Neural cell (in vitro differentiated cells): Measurements from ENCODE around the gene ZNF23. TPM values are rescaled to one million over a fixed set of nuclear protein-coding genes. Genes with fewer than 3 reads are reported as not detected.

Experiments
- H2AFZ ChIP-seq: fragments of 200-600, 300-800 bp; sonication (generic), shearing (Covaris generic); 2 replicates; pipeline ENCODE4 v1.6.0; 2014; ENCODE audit warnings: low read depth, mild to moderate bottlenecking, antibody characterized with exemption, low read length, moderate library complexity
- H3F3A ChIP-seq: fragments of 200-600 bp; shearing (Covaris generic); 2 replicates; pipeline ENCODE4 v1.6.1; 2016; ENCODE audit warnings: mild to moderate bottlenecking, moderate library complexity, mixed read lengths, antibody characterized with exemption, low read length; ENCODE audit not compliant: insufficient read depth, poor library complexity, severe bottlenecking
- H3K27ac ChIP-seq: fragments of 200-600, 300-800 bp; sonication (generic), shearing (Covaris generic); 2 replicates; pipeline ENCODE4 v1.5.1; 2014; ENCODE audit warnings: mild to moderate bottlenecking, low read length, moderate library complexity
- H3K27me3 ChIP-seq: fragments of 300-800, 200-600 bp; sonication (generic), shearing (Covaris generic); 2 replicates; pipeline ENCODE4 v1.6.0; 2014; ENCODE audit warnings: mild to moderate bottlenecking, low read depth, low read length, moderate library complexity; ENCODE audit not compliant: insufficient read depth
- H3K36me3 ChIP-seq: fragments of 300-800, 200-600 bp; sonication (generic), shearing (Covaris generic); 2 replicates; pipeline ENCODE4 v1.5.1; 2014; ENCODE audit warnings: mild to moderate bottlenecking, antibody characterized with exemption, low read length, moderate library complexity; ENCODE audit not compliant: insufficient read depth
- H3K4me2 ChIP-seq: fragments of 300-800, 200-600 bp; sonication (generic), shearing (Covaris generic); 2 replicates; pipeline ENCODE4 v1.6.0; 2014; ENCODE audit warnings: mild to moderate bottlenecking, low read length
- H3K4me3 ChIP-seq: fragments of 300-800, 200-600 bp; sonication (generic), shearing (Covaris generic); 2 replicates; pipeline ENCODE4 v1.5.1; 2014; ENCODE audit warnings: mild to moderate bottlenecking, low read length, moderate library complexity
- H3K79me2 ChIP-seq: fragments of 200-600 bp; shearing (Covaris generic); replicated peaks from 2 replicates; pipeline ENCODE4 v1.6.0; 2014; ENCODE audit warnings: mild to moderate bottlenecking, low read length, moderate library complexity; ENCODE audit not compliant: insufficient read depth
- H3K9ac ChIP-seq: fragments of 300-800, 200-600 bp; sonication (generic), shearing (Covaris generic); 2 replicates; pipeline ENCODE4 v1.6.1; 2016; ENCODE audit warnings: mild to moderate bottlenecking, low read length, mixed read lengths
- H3K9me2 ChIP-seq: fragments of 200-600 bp; shearing (Covaris generic); 2 replicates; pipeline ENCODE4 v1.6.1; 2016; ENCODE audit warnings: mild to moderate bottlenecking, low read length, mixed read lengths; ENCODE audit not compliant: insufficient read depth
- H3K9me3 ChIP-seq: fragments of 200-600, 300-800 bp; sonication (generic), shearing (Covaris generic); 2 replicates; pipeline ENCODE4 v1.6.1; 2016; ENCODE audit warnings: mild to moderate bottlenecking, mixed run types, low read length, moderate library complexity, mixed read lengths
- H4K20me1 ChIP-seq: fragments of 200-600 bp; shearing (Covaris generic); 2 replicates; pipeline ENCODE4 v1.6.1; 2016; ENCODE audit warnings: mild to moderate bottlenecking, mixed run types; ENCODE audit not compliant: insufficient read depth
- EP300 ChIP-seq: fragments of 450-650 bp; conservative IDR thresholded peaks from 2 replicates; pipeline ENCODE4 v1.6.1; 2014; ENCODE audit warnings: antibody characterized with exemption, mild to moderate bottlenecking, moderate library complexity; ENCODE audit not compliant: poor library complexity, severe bottlenecking
- EZH2 ChIP-seq: fragments of 200-600, 300-800 bp; shearing (Covaris generic), sonication (generic); IDR thresholded peaks from 2 replicates; pipeline ENCODE4 v1.6.1; 2014; ENCODE audit warnings: antibody characterized with exemption, low read length, borderline replicate concordance, mild to moderate bottlenecking; ENCODE audit not compliant: insufficient read depth, poor library complexity, severe bottlenecking
- MXI1 ChIP-seq: fragments of 450-650 bp; conservative IDR thresholded peaks from 2 replicates; pipeline ENCODE4 v1.6.1; 2014; ENCODE audit warnings: antibody characterized with exemption, mild to moderate bottlenecking; ENCODE audit not compliant: poor library complexity, severe bottlenecking
- POLR2AphosphoS5 ChIP-seq: IDR thresholded peaks from 2 replicates; pipeline ENCODE4 v1.6.1; 2012
- RAD21 ChIP-seq: fragments of 450-650 bp; conservative IDR thresholded peaks from 2 replicates; pipeline ENCODE4 v1.6.1; 2014; ENCODE audit warnings: antibody characterized with exemption, mild to moderate bottlenecking, moderate library complexity
- SMC3 ChIP-seq: fragments of 450-650 bp; conservative IDR thresholded peaks from 2 replicates; pipeline ENCODE4 v1.6.1; 2014; ENCODE audit warnings: antibody characterized with exemption, mild to moderate bottlenecking, moderate library complexity; ENCODE audit not compliant: poor library complexity
- TAF1 ChIP-seq: IDR thresholded peaks from 2 replicates; pipeline ENCODE4 v1.6.1; 2012; ENCODE audit warnings: low read depth
- polyA plus RNA-seq: library from polyadenylated mRNA; depleted of rRNA; stranded (reverse); fragments of >200 nt; gene quantifications from 2 replicates; pipeline ENCODE4 v1.2.3, GENCODE V29; 2014
- TF ChIP-seq, protein P1 (sequence below): fragments of 450-650 bp; IDR thresholded peaks from 2 replicates; pipeline ENCODE4 v1.5.1; 2014; ENCODE audit warnings: antibody characterized with exemption, mild to moderate bottlenecking, moderate library complexity; ENCODE audit not compliant: poor library complexity, severe bottlenecking
- TF ChIP-seq, protein P2 (sequence below): IDR thresholded peaks from 2 replicates; pipeline ENCODE4 v1.6.1; 2012; ENCODE audit warnings: borderline replicate concordance

Gene ZNF23
- polyA plus RNA-seq, 1 donor from 2014 or later: 40.4 TPM

DNA sequence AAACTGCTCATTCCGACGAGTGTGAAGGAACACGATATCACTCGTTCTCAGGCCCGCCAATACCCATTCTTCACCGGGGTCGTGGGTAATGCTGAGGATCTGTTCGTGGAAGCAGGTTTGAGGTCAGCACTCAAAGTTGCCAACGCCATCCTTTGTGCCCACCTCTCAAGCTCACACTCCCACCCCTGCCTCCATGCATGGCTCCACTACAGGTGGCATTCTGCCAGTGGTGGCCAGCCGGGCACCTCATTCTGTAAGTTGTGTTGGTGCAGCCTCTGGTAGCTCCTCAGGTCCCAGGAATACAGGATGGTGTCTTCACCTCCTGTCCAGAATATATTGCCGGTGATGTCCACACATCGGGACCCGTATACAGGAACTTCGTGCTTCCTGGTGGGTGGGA is 30.9 kb downstream of the ZNF23 start:
- Histone ChIP-seq H2AFZ (no peak overlapping the region), H3K27ac (no peak overlapping the region), H3K9ac (no peak overlapping the region), H3K4me2 (no peak overlapping the region), H3K36me3 (no peaks in the 10 kb centered on the region), H3F3A (no peaks in the 10 kb centered on the region), H4K20me1 (no peaks in the 10 kb centered on the region), H3K9me3 (no peaks in the 10 kb centered on the region), H3K9me2 (no peaks in the 10 kb centered on the region), H3K4me3 (no peak overlapping the region), H3K27me3 (peaks cover 5% of the 10 kb centered on the region), H3K79me2 (no peaks in the 10 kb centered on the region)
- TF ChIP-seq TAF1: no peak
- TF ChIP-seq EZH2: no peak
- TF ChIP-seq, protein P1, sequence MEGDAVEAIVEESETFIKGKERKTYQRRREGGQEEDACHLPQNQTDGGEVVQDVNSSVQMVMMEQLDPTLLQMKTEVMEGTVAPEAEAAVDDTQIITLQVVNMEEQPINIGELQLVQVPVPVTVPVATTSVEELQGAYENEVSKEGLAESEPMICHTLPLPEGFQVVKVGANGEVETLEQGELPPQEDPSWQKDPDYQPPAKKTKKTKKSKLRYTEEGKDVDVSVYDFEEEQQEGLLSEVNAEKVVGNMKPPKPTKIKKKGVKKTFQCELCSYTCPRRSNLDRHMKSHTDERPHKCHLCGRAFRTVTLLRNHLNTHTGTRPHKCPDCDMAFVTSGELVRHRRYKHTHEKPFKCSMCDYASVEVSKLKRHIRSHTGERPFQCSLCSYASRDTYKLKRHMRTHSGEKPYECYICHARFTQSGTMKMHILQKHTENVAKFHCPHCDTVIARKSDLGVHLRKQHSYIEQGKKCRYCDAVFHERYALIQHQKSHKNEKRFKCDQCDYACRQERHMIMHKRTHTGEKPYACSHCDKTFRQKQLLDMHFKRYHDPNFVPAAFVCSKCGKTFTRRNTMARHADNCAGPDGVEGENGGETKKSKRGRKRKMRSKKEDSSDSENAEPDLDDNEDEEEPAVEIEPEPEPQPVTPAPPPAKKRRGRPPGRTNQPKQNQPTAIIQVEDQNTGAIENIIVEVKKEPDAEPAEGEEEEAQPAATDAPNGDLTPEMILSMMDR: no peak
- TF ChIP-seq, protein P2, sequence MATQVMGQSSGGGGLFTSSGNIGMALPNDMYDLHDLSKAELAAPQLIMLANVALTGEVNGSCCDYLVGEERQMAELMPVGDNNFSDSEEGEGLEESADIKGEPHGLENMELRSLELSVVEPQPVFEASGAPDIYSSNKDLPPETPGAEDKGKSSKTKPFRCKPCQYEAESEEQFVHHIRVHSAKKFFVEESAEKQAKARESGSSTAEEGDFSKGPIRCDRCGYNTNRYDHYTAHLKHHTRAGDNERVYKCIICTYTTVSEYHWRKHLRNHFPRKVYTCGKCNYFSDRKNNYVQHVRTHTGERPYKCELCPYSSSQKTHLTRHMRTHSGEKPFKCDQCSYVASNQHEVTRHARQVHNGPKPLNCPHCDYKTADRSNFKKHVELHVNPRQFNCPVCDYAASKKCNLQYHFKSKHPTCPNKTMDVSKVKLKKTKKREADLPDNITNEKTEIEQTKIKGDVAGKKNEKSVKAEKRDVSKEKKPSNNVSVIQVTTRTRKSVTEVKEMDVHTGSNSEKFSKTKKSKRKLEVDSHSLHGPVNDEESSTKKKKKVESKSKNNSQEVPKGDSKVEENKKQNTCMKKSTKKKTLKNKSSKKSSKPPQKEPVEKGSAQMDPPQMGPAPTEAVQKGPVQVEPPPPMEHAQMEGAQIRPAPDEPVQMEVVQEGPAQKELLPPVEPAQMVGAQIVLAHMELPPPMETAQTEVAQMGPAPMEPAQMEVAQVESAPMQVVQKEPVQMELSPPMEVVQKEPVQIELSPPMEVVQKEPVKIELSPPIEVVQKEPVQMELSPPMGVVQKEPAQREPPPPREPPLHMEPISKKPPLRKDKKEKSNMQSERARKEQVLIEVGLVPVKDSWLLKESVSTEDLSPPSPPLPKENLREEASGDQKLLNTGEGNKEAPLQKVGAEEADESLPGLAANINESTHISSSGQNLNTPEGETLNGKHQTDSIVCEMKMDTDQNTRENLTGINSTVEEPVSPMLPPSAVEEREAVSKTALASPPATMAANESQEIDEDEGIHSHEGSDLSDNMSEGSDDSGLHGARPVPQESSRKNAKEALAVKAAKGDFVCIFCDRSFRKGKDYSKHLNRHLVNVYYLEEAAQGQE: no peak
- TF ChIP-seq EP300: no peak
- TF ChIP-seq RAD21: no peak
- TF ChIP-seq MXI1: no peak

DNA sequence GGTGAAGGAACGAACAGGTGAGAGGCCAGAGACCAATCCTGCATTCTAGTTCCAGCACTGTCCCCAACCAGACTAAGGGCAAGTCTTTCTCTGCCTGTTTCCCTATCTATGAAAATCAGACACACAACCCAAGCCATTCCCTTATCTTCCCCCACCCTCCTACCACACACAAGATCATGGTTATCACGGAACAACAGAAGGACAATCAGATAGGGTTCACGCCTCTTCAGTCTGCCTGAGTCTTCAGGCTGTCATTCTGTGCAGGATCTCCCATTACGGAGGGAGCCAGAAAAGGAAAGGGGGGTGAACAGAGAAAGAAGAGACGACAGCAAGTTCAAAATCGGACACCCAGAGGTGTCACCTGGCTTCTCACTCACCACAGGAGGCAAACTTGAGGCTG is 31.3 kb downstream of the ZNF23 start:
- Histone ChIP-seq H3F3A (no peaks in the 10 kb centered on the region), H3K9me3 (no peaks in the 10 kb centered on the region), H3K4me2 (no peak overlapping the region), H4K20me1 (no peaks in the 10 kb centered on the region), H3K27me3 (peaks cover 10% of the 10 kb centered on the region), H3K79me2 (no peaks in the 10 kb centered on the region), H2AFZ (no peak overlapping the region), H3K36me3 (no peaks in the 10 kb centered on the region), H3K27ac (no peak overlapping the region), H3K9ac (no peak overlapping the region), H3K4me3 (no peak overlapping the region), H3K9me2 (no peaks in the 10 kb centered on the region)
- TF ChIP-seq EZH2 (no peak), MXI1 (no peak), EP300 (no peak), RAD21 (no peak), SMC3 (no peak), TAF1 (no peak), POLR2AphosphoS5 (no peak)
- TF ChIP-seq, protein P2: no peak
- TF ChIP-seq, protein P1: no peak
